HepG2 (cell line): Measurements from ENCODE around the gene PTPRH.

Experiments used
- ATF3 ChIP-seq: sonication (generic); formaldehyde crosslinking; IDR thresholded peaks from 2 replicates; pipeline ENCODE4 v1.4.0; 2020; ENCODE audit warnings: missing genetic modification reagents
- CREM ChIP-seq, 2 experiments: sonication (generic) in 1 of 2; formaldehyde crosslinking in 1 of 2; IDR thresholded peaks; 2 replicates each; pipeline versions ENCODE4 v1.4.0 to v1.6.1; 2016 to 2020; ENCODE audit warnings: antibody characterized with exemption in 1 of 2, mild to moderate bottlenecking in 1 of 2, missing genetic modification reagents in 1 of 2
- FOSL2 ChIP-seq: sonication (generic); formaldehyde crosslinking; IDR thresholded peaks from 2 replicates; pipeline ENCODE4 v1.4.0; 2020; ENCODE audit warnings: missing genetic modification reagents
- FOXJ3 ChIP-seq: sonication (generic); formaldehyde crosslinking; IDR thresholded peaks from 2 replicates; pipeline ENCODE4 v1.4.0; 2020; ENCODE audit warnings: missing genetic modification reagents, mild to moderate bottlenecking, borderline replicate concordance
- IRF2 ChIP-seq: IDR thresholded peaks from 2 replicates; pipeline ENCODE4 v1.6.1; 2018; ENCODE audit warnings: missing genetic modification reagents, missing compliant biosample characterization
- NR3C1 ChIP-seq: sonication (generic); formaldehyde crosslinking; IDR thresholded peaks from 2 replicates; pipeline ENCODE4 v1.4.0; 2020; ENCODE audit warnings: missing genetic modification reagents
- RBFOX2 ChIP-seq: fragments of 200-400 bp; formaldehyde crosslinking; IDR thresholded peaks from 2 replicates; pipeline ENCODE4 v1.6.1; 2017; ENCODE audit warnings: low read depth, mild to moderate bottlenecking, low read length
- ZNF589 ChIP-seq: sonication (generic); formaldehyde crosslinking; conservative IDR thresholded peaks from 2 replicates; pipeline ENCODE4 v1.8.0; 2022; ENCODE audit warnings: mild to moderate bottlenecking, moderate library complexity, missing genetic modification reagents

- TF ChIP-seq ATF3 (CRISPR knock-in tag): no peak
- TF ChIP-seq FOXJ3 (CRISPR knock-in tag): no peak
- TF ChIP-seq FOSL2 (CRISPR knock-in tag): no peak
- TF ChIP-seq IRF2: no peak
- TF ChIP-seq ZNF589 (CRISPR knock-in tag): no peak
- no peak for TF ChIP-seq NR3C1 (CRISPR knock-in tag)
- no peak for TF ChIP-seq RBFOX2
- no peak for TF ChIP-seq CREM (IDR thresholded peaks at IDR 0.05)
- TF ChIP-seq CREM (CRISPR knock-in tag; IDR thresholded peaks at IDR 0.05): no peak
Observed at GRCh38 chr19:55249841-55250240, 40.5 kb upstream of the PTPRH start.
